Measurements from ENCODE around the gene LMOD3. TPM values are rescaled to one million over a fixed set of nuclear protein-coding genes. Genes with fewer than 3 reads are reported as not detected.

The LMOD3 gene
- not detected for total RNA-seq

DNA sequence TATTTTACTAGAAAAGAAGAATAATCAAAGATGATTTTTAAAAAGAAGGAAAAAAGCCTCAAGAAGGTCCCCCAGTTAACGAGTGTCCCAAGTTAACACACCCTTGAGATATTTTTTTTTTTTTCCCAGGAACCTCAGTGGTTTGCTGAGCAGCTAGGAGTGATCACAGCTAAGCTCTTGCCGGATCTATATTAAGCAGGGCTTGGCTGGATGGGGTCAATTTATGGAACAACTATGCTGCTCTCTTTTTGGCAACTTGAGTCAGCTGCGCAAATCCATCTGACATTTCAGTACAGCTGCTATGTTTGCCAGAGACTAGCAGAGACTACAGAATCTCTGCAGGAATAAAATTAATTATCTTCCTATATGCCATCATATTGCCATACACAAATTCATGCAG lies at the start of gene LMOD3:
LMOD3 (minus strand) TSS at position 193 of the 400 bp plus-strand sequence. CDS start 209 bp downstream, outside the sequence.
- Histone ChIP-seq H3K9me3 (no peaks in the 10 kb centered on the region), H3K27ac (no peak within 1 kb of the TSS)
- no peak for TF ChIP-seq POLR2A (IDR thresholded peaks at IDR 0.05)
- TF ChIP-seq, protein P1, sequence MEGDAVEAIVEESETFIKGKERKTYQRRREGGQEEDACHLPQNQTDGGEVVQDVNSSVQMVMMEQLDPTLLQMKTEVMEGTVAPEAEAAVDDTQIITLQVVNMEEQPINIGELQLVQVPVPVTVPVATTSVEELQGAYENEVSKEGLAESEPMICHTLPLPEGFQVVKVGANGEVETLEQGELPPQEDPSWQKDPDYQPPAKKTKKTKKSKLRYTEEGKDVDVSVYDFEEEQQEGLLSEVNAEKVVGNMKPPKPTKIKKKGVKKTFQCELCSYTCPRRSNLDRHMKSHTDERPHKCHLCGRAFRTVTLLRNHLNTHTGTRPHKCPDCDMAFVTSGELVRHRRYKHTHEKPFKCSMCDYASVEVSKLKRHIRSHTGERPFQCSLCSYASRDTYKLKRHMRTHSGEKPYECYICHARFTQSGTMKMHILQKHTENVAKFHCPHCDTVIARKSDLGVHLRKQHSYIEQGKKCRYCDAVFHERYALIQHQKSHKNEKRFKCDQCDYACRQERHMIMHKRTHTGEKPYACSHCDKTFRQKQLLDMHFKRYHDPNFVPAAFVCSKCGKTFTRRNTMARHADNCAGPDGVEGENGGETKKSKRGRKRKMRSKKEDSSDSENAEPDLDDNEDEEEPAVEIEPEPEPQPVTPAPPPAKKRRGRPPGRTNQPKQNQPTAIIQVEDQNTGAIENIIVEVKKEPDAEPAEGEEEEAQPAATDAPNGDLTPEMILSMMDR (IDR thresholded peaks at IDR 0.05), result no peak

DNA sequence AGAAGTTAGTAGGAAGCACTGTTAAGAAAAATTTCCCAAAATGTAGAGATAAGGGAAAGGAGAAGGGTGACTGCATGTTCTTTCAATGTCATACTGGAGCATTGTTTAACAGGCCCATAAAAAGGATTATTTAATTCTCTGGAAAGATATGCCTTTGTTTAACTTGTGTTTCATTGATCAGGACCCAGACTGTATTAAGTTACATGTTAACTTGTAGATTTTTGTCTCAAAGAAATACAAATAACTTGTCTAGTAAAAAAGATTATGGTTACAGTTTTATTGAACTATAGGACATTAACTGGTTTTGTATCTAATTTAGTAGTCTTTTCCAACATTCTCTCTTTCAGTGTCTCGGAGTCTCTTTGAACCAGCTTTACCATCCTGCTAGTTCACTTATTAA lies 49.7 kb upstream of the LMOD3 start:
- no peak for DNase-seq
- Histone ChIP-seq H3K4me3 (no peak overlapping the region), H3K27me3 (no peaks in the 10 kb centered on the region), H3K4me1 (no peaks in the 10 kb centered on the region), H3K9me3 (no peaks in the 10 kb centered on the region), H3K36me3 (peaks cover 0 to 17% (median 0%) of the 10 kb centered on the region in 3 donors), H3K27ac (no peak overlapping the region)
- TF ChIP-seq, protein P1 (IDR thresholded peaks at IDR 0.05), result no peak
- no peak for TF ChIP-seq POLR2A (IDR thresholded peaks at IDR 0.05)

More for the DNA sequence above, at the start of gene LMOD3:
- Histone ChIP-seq H3K4me3 (no peak within 1 kb of the TSS), H3K27me3 (no peaks in the 10 kb centered on the region), H3K36me3 (no peaks in the 10 kb centered on the region), H3K4me1 (no peaks in the 10 kb centered on the region)
- no peak for DNase-seq

DNA sequence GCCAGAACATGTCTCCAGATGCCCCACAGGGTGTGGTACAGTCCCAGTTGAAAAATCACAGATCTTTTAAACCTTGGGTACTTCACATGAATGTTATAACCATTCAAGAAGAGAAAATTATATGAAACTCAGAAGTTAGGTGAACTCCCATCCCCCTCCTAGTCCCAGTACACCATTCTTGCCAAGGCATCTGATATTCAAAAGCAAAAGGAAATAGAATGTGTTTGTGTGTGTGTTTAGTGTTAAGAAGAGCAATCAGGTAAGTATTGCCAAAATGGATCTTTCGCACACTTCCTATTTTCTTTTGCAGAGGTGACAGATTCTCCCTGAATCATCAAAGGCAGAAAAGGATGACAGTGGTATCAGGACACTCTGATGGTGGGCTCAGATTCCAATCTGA lies 44.1 kb upstream of the LMOD3 start:
- Histone ChIP-seq H3K9me3 (no peaks in the 10 kb centered on the region), H3K4me1 (no peaks in the 10 kb centered on the region), H3K27me3 (no peaks in the 10 kb centered on the region), H3K4me3 (no peak overlapping the region), H3K36me3 (peaks cover 0 to 12% (median 0%) of the 10 kb centered on the region in 3 donors), H3K27ac (no peak overlapping the region)
- no peak for TF ChIP-seq POLR2A (IDR thresholded peaks at IDR 0.05)
- TF ChIP-seq, protein P1 (IDR thresholded peaks at IDR 0.05), result no peak
- no peak for DNase-seq

DNA sequence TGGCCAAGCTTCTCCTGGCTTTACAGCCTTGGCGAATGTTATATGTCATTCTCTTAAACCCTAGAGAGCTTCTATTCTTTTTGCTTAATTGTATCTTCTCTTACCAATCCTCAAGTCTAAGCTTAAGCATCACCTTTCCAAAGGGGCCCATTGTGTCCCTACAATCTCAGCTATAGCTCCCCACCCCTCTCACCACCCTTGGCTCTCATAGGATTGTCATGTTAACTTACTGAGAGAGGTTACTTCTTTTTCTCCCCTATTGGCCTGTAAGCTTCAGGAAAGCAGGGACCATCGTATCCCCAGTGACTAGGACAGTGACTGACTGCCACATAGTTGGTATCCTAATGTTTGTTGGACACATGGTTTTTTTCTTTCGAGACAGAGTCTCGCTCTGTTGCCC lies 43.3 kb upstream of the LMOD3 start:
- Histone ChIP-seq H3K4me1 (no peaks in the 10 kb centered on the region), H3K36me3 (peaks cover 0 to 5% (median 0%) of the 10 kb centered on the region in 3 donors), H3K27ac (no peak overlapping the region), H3K4me3 (no peak overlapping the region), H3K9me3 (no peaks in the 10 kb centered on the region), H3K27me3 (no peaks in the 10 kb centered on the region)
- TF ChIP-seq, protein P1 (IDR thresholded peaks at IDR 0.05), result no peak
- TF ChIP-seq POLR2A (IDR thresholded peaks at IDR 0.05), result no peak
- DNase-seq, result no peak

DNA sequence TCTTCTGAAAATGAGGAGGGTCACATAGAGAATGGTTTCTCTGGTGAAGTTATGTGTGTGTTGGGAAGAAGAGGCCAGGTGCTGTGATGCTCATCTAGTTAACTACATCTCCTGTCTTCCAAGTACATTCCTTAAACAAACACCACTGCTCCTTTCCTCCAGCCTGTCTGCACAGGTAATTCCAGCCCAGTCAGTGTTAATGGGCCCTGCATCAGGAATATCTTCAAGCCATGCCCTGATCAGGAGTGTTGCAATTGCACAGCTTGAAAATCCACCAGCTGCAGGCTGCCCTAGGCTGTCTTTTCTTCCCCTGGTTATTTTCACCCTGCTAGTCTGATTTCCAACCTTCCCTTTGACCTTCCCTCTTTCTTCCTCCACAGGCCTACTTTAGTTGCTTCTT lies 41.9 kb upstream of the LMOD3 start:
- Histone ChIP-seq H3K4me1 (no peaks in the 10 kb centered on the region), H3K4me3 (no peak overlapping the region), H3K36me3 (no peaks in the 10 kb centered on the region), H3K27ac (no peak overlapping the region), H3K27me3 (no peaks in the 10 kb centered on the region), H3K9me3 (no peaks in the 10 kb centered on the region)
- no peak for DNase-seq
- no peak for TF ChIP-seq POLR2A (IDR thresholded peaks at IDR 0.05)
- TF ChIP-seq, protein P1 (IDR thresholded peaks at IDR 0.05), result no peak

All from Peyer's patch (tissue), 4 donors.